Fibroblast of skin of abdomen (primary cell): Measurements from ENCODE around the gene NAA16.

Experiments used
- DNase-seq: peaks from one replicate; pipeline ENCODE4 v3.0.0-alpha.2; 2013

The NAA16 gene

GRCh38 chr13:41361491-41361890 is 50.4 kb downstream of the NAA16 start:
- DNase-seq: no peak

- DNase-seq: no peak
Measured at GRCh38 chr13:41364043-41364442, 53.0 kb downstream of the NAA16 start.

- peak; percentile 58 for DNase-seq
Measured at GRCh38 chr13:41365631-41366030, 54.6 kb downstream of the NAA16 start.

GRCh38 chr13:41370736-41371135 is 59.7 kb downstream of the NAA16 start:
- peak; percentile 10 for DNase-seq

GRCh38 chr13:41377446-41377845 is 66.4 kb downstream of the NAA16 start:
- DNase-seq: no peak

- no peak for DNase-seq
Measured at GRCh38 chr13:41382431-41382830, 71.4 kb downstream of the NAA16 start.

GRCh38 chr13:41383386-41383785 is 72.3 kb downstream of the NAA16 start:
- DNase-seq: no peak

- DNase-seq: peak; percentile 10
Measured at GRCh38 chr13:41384749-41385503, 73.9 kb downstream of the NAA16 start.

GRCh38 chr13:41386211-41386610 is 75.1 kb downstream of the NAA16 start:
- no peak for DNase-seq

- DNase-seq: no peak
Measured at GRCh38 chr13:41387576-41387975, 76.5 kb downstream of the NAA16 start.

GRCh38 chr13:41388143-41388881 is 77.2 kb downstream of the NAA16 start:
- no peak for DNase-seq

- DNase-seq: no peak
Measured at GRCh38 chr13:41389580-41389979, 78.5 kb downstream of the NAA16 start.

GRCh38 chr13:41394166-41394565 is 83.1 kb downstream of the NAA16 start:
- DNase-seq: no peak

GRCh38 chr13:41398494-41399170 is 87.6 kb downstream of the NAA16 start:
- no peak for DNase-seq

GRCh38 chr13:41401366-41401765 is 90.3 kb downstream of the NAA16 start:
- DNase-seq: no peak

- no peak for DNase-seq
Measured at GRCh38 chr13:41402691-41403511, 91.8 kb downstream of the NAA16 start.

GRCh38 chr13:41403983-41404382 is 92.9 kb downstream of the NAA16 start:
- no peak for DNase-seq

- DNase-seq: no peak
Measured at GRCh38 chr13:41405367-41405766, 94.3 kb downstream of the NAA16 start.

GRCh38 chr13:41407380-41407779 is 96.3 kb downstream of the NAA16 start:
- DNase-seq: peak; percentile 34

- peak; percentile 70 for DNase-seq
Measured at GRCh38 chr13:41408121-41408520, 97.1 kb downstream of the NAA16 start.

- DNase-seq: no peak
Measured at GRCh38 chr13:41408746-41409145, 97.7 kb downstream of the NAA16 start.

- DNase-seq: peak; percentile 24
Measured at GRCh38 chr13:41409611-41410010, 98.5 kb downstream of the NAA16 start.

GRCh38 chr13:41411060-41411459 is 100.0 kb downstream of the NAA16 start:
- no peak for DNase-seq
